Tibial artery (tissue), 4 donors: ENCODE data around the gene MAN1C1.

Experiments used
- DNase-seq, 2 donors: peaks; one replicate each; pipeline ENCODE4 v3.0.0-alpha.2; 2019
- H3K27ac ChIP-seq, 2 donors: fragments of 200-600 bp; sonication (generic) in 1 of 2; 1 replicate in 1 of 2; 2 replicates in 1 of 2; pipeline ENCODE4 v1.5.1; 2018 to 2019; ENCODE audit warnings: mild to moderate bottlenecking in 1 of 2
- H3K27me3 ChIP-seq, 2 donors: fragments of 200-600 bp; sonication (generic) in 1 of 2; one replicate each; pipeline versions ENCODE4 v1.5.1 to v1.6.0; 2016 to 2019
- H3K36me3 ChIP-seq, 3 donors: fragments of 200-600 bp; sonication (generic) in 2 of 3; one replicate each; pipeline ENCODE4 v1.5.1; 2016 to 2019; ENCODE audit warnings: mild to moderate bottlenecking in 2 of 3
- H3K4me1 ChIP-seq, 4 donors: fragments of 200-600 bp; sonication (generic) in 2 of 4; 1 replicate in 3 of 4; 2 replicates in 1 of 4; pipeline ENCODE4 v1.5.1; 2016 to 2019
- H3K4me3 ChIP-seq, 2 donors: fragments of 200-600 bp; sonication (generic) in 1 of 2; 1 replicate in 1 of 2; 2 replicates in 1 of 2; pipeline ENCODE4 v1.5.1; 2018 to 2019; ENCODE audit warnings: mild to moderate bottlenecking in 2 of 2
- H3K9me3 ChIP-seq, 3 donors: fragments of 200-600 bp; sonication (generic) in 1 of 3; one replicate each; pipeline ENCODE4 v1.5.1; 2016 to 2019
- intact Hi-C: fragments of 100-400 bp; cut with DNase I; formaldehyde crosslinking; loops from one replicate; pipeline ENCODE4 v1.15.0; 2023; ENCODE audit warnings: low total_unique reads
- TF ChIP-seq, protein P1 (sequence below), 2 experiments: fragments of 200-600 bp in 1 of 2; fragments of 450-650 bp in 1 of 2; IDR thresholded peaks; one replicate each; pipeline ENCODE4 v1.5.1; 2017 to 2019; ENCODE audit warnings: antibody characterized with exemption in 2 of 2, mild to moderate bottlenecking in 1 of 2, moderate library complexity in 1 of 2

Gene MAN1C1

DNA sequence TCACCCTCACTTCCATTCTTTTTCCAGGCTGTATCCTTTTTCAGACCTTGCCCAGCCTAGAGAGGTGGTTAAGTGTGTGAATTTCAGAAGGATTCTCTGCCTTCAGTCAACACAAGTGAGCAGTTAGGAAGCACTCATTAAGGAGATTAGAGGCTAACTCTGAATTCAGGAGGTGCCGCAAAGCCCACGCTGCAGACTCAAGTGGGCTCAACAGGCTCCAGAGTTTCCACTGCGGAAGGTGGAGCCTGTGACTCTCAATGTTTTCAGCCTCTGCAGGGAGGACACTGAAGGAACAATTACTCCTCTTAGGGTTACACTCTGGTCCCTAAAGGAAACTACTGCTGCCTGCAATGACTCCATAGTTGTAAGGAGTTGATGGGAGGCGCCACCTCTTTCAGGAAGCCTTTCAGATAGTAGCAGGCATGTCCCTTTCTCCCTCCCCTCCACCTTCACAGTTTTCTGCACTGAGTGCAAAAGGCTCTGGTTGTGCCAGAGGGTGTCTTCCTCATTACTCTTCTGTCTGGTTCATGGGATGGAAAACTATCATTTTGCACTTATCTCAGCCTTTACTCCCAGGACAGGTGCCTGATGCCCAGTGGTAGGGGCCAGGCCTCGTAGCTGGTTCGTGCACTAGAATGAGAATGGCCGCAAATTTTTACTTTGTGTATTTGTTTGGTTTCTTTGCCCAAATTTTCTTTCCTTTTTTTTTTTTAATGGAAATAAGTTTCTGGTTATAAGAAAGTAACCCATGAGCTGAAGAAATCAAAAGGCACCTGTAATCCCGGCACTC lies 128.2 kb downstream of the MAN1C1 start:
- TF ChIP-seq, protein P1, sequence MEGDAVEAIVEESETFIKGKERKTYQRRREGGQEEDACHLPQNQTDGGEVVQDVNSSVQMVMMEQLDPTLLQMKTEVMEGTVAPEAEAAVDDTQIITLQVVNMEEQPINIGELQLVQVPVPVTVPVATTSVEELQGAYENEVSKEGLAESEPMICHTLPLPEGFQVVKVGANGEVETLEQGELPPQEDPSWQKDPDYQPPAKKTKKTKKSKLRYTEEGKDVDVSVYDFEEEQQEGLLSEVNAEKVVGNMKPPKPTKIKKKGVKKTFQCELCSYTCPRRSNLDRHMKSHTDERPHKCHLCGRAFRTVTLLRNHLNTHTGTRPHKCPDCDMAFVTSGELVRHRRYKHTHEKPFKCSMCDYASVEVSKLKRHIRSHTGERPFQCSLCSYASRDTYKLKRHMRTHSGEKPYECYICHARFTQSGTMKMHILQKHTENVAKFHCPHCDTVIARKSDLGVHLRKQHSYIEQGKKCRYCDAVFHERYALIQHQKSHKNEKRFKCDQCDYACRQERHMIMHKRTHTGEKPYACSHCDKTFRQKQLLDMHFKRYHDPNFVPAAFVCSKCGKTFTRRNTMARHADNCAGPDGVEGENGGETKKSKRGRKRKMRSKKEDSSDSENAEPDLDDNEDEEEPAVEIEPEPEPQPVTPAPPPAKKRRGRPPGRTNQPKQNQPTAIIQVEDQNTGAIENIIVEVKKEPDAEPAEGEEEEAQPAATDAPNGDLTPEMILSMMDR (IDR thresholded peaks at IDR 0.05), result no peak
- intact Hi-C loops, result loop anchor here (2.0 to 5.0 kb wide), 2 partner anchors 43 to 130 kb away; no protein-coding TSS in a partner anchor
- Histone ChIP-seq H3K27ac (peak overlapping the region; percentile 81 to 89), H3K9me3 (no peaks in the 10 kb centered on the region), H3K4me1 (peaks cover 7 to 33% (median 29%) of the 10 kb centered on the region in 4 donors), H3K4me3 (no peak overlapping the region), H3K27me3 (no peaks in the 10 kb centered on the region), H3K36me3 (no peaks in the 10 kb centered on the region)
- DNase-seq, result no peak

DNA sequence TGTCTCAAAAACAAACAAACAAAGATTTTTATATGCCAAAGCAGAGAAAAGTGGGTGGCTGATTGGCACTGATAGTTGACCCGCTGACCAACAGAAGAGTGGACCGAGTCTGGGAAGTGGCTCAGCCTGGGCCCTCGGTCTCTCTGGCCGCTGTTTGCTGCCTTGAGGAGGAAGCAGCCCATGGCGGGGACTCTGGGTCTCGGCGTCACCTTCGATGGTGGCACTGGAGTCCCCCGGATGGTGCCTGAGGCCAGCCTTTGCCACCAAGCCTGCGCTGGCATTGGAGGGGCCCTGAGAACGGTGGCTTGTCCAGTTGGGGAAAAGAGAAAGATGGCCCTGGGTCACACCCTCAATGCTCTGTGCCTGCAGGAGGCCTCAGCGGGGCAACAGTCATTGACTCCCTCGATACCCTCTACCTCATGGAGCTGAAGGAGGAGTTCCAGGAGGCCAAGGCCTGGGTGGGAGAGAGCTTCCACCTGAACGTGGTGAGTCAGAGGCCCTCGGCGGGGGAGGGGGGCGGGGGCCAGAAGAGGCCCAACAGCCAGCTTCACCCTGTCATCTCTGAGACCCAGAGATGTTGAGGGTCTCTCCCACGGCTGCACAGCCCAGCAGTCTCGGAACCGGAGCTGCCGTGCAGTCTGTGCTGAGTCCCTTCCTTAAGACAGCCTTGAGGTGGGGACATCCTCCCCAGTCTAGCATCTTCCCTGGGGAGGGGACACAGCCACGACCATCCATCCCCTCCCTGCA lies 129.9 kb downstream of the MAN1C1 start:
- TF ChIP-seq, protein P1 (IDR thresholded peaks at IDR 0.05), result no peak
- Histone ChIP-seq H3K36me3 (no peaks in the 10 kb centered on the region), H3K9me3 (no peaks in the 10 kb centered on the region), H3K27me3 (no peaks in the 10 kb centered on the region), H3K27ac (no peak overlapping the region), H3K4me3 (no peak overlapping the region), H3K4me1 (peaks cover 7 to 33% (median 29%) of the 10 kb centered on the region in 4 donors)
- intact Hi-C loops, result no loop called here
- no peak for DNase-seq

DNA sequence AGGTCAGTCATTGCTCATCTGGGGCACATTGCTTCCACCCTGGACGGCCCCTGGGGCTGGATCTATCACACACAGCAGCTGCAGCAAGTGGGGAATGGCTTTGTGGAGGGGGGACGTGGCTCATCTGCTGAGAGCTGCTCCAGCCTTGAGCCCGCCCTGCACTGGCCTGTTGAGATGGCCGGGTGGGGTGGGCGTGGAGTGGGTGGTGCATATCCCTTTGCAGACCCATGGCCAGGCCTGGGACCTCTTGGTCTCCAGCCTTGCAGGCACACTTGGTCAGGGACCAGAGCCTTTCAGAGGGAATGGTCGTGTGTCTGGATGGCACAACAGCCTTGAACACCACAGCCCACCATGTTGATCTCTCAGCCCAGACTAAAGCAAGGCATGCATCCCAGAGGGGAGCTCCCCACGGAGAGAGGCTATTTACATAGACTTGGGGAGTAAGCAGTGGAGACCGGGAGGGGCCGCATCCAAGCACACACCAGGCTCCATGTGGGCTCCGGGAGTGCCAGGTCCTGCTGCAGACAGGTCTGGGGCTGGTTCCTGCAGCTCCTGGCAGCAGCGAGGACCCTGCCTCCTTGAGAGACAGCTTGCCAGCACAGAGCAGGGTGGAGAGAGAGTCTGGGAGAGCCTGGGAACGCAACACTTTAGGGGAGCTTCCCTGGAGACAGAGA lies 130.6 kb downstream of the MAN1C1 start:
- Histone ChIP-seq H3K9me3 (no peaks in the 10 kb centered on the region), H3K27me3 (no peaks in the 10 kb centered on the region), H3K27ac (no peak overlapping the region), H3K4me3 (no peak overlapping the region), H3K36me3 (no peaks in the 10 kb centered on the region), H3K4me1 (peaks cover 7 to 31% (median 27%) of the 10 kb centered on the region in 4 donors)
- TF ChIP-seq, protein P1 (IDR thresholded peaks at IDR 0.05), result no peak
- DNase-seq, result no peak
- intact Hi-C loops, result no loop called here

DNA sequence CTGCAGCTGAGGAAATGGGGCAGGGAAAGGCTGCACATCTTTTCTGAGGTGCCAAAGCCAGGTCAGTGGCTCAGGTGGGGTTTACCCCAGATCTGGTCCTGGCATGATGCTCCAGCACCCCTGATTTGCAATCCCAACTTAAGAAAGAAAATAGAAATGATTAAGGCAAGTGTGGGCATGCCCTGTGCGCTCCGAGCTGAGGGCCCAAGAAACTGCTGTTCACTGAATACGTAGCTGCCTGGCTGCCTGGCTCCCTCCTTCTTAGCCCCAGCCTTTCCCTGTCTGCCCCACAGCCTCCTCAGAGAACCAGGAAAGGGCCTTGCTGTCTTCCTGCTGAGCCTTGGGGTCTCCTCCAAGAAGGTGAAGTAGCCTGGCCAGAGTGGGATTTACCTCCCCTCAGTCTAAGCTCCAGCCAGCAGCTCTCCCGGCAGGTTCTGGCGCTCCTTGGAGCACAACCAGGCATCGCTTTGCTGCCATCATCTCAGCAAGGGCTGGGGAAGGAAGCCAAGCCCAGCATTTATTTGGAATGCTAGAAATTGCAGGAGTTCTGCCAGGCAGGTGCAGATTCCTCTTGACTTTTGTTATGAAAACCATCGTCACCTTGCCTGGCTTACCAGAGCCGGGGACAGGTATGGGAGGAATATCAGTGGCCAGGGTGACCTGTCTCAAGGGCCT lies 132.1 kb downstream of the MAN1C1 start:
- no peaks in the 10 kb centered on the region for H3K36me3 ChIP-seq
- H3K4me3 ChIP-seq, result no peak overlapping the region
- H3K27me3 ChIP-seq, result no peaks in the 10 kb centered on the region
- intact Hi-C loops, result no loop called here
- TF ChIP-seq, protein P1 (IDR thresholded peaks at IDR 0.05), result no peak
- no peaks in the 10 kb centered on the region for H3K9me3 ChIP-seq
- H3K4me1 ChIP-seq, result peaks cover 0 to 16% (median 13%) of the 10 kb centered on the region in 4 donors
- no peak for DNase-seq
- H3K27ac ChIP-seq, result no peak overlapping the region

DNA sequence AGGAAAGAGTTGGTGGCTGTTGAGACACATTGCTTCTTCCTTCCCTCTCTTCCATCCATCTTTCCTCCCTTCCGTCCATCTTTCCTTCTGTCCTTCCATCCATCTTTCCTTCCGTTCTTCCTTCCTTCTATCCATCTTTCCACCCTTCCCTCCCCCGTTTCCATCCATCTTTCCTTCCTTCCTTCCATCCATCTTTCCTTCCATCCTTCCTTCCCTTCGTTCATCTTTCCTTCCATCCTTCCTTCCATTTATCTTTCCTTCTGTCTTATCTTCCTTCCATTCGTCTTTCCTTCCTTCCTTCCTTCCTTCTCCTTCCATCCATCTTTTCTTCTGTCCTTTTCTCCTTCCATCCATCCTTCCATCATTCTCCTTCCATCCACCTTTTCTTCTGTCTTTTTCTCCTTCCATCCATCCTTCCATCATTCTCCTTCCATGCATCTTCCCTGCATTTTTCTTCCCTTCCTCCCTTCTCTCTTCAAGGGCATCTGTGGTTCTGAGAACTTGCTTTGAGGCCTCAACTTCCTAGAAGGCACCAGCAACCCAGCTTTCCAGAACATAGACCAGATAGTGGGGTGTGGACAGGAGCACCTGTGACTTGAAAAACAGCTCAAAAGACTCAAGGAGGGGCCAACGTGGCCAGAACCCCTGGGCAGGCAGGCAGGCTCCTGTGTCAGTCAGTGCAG lies 134.5 kb downstream of the MAN1C1 start:
- Histone ChIP-seq H3K4me3 (no peak overlapping the region), H3K4me1 (no peaks in the 10 kb centered on the region), H3K9me3 (no peaks in the 10 kb centered on the region), H3K27me3 (no peaks in the 10 kb centered on the region), H3K36me3 (peaks cover 0 to 5% (median 0%) of the 10 kb centered on the region in 3 donors), H3K27ac (no peak overlapping the region)
- TF ChIP-seq, protein P1 (IDR thresholded peaks at IDR 0.05), result no peak
- intact Hi-C loops, result no loop called here
- DNase-seq, result no peak
